Activated naive CD8-positive, alpha-beta T cell treated with anti-CD3 and anti-CD28 coated beads, Interleukin-2, amount 50 U/mL, for 16 hours (primary cell): ENCODE results near the gene GFRAL.

ENCODE experiments used
- DNase-seq: peaks from one replicate; pipeline ENCODE4 v3.0.0-alpha.2; 2020; ENCODE audit warnings: low read depth, low spot score

The GFRAL gene

GRCh38 chr6:55433446-55434130, 106.3 kb downstream of the GFRAL start:
- no peak for DNase-seq

GRCh38 chr6:55437141-55437540, 109.9 kb downstream of the GFRAL start:
- no peak for DNase-seq

GRCh38 chr6:55438203-55438602, 110.9 kb downstream of the GFRAL start:
- no peak for DNase-seq

- no peak for DNase-seq
These were observed 116.2 kb downstream of the GFRAL start for GRCh38 chr6:55443238-55444134.

- DNase-seq = no peak
These were observed 118.5 kb downstream of the GFRAL start for GRCh38 chr6:55445648-55446204.

- DNase-seq = no peak
These were observed 120.6 kb downstream of the GFRAL start for GRCh38 chr6:55447891-55448290.

GRCh38 chr6:55448451-55448850, 121.2 kb downstream of the GFRAL start:
- no peak for DNase-seq

GRCh38 chr6:55449225-55449624, 122.0 kb downstream of the GFRAL start:
- no peak for DNase-seq

GRCh38 chr6:55450005-55450404, 122.7 kb downstream of the GFRAL start:
- no peak for DNase-seq
